ENCODE measurements around the gene LLGL2.

- TF ChIP-seq, protein P1, sequence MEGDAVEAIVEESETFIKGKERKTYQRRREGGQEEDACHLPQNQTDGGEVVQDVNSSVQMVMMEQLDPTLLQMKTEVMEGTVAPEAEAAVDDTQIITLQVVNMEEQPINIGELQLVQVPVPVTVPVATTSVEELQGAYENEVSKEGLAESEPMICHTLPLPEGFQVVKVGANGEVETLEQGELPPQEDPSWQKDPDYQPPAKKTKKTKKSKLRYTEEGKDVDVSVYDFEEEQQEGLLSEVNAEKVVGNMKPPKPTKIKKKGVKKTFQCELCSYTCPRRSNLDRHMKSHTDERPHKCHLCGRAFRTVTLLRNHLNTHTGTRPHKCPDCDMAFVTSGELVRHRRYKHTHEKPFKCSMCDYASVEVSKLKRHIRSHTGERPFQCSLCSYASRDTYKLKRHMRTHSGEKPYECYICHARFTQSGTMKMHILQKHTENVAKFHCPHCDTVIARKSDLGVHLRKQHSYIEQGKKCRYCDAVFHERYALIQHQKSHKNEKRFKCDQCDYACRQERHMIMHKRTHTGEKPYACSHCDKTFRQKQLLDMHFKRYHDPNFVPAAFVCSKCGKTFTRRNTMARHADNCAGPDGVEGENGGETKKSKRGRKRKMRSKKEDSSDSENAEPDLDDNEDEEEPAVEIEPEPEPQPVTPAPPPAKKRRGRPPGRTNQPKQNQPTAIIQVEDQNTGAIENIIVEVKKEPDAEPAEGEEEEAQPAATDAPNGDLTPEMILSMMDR (IDR thresholded peaks at IDR 0.05 in 4 of 5, conservative IDR thresholded peaks at IDR 0.05 in 1 of 5), result no peak
- no peak for TF ChIP-seq POLR2A (IDR thresholded peaks at IDR 0.05)
Measured at GRCh38 chr17:75605790-75606189, 80.3 kb downstream of the LLGL2 start.
